HG03097 (cell line): Measurements from ENCODE around the gene ADK.
A peak's percentile ranks its signal among the peaks of the same experiment; 100 is the strongest.
"Not testable (repeated sequence)": the region's sequence is repeated elsewhere in the genome, so short reads cannot be mapped to it uniquely, and the experiment has no call there.

Experiments
- ATAC-seq: cut with Tn5 transposase; IDR thresholded peaks from one replicate; pipeline ENCODE4 v1.9.1; 2021; ENCODE audit not compliant: unreplicated experiment, low FRiP score

ADK gene

GRCh38 chr10:74150990-74151878 lies at the start of gene ADK:
TSS of gene ADK (plus strand) at chr10:74151221. CDS start at chr10:74151279, 58 bp downstream.
- ATAC-seq: peak; percentile 76

- ATAC-seq: no peak
Measured at GRCh38 chr10:74103560-74104258, 47.3 kb upstream of the ADK start.

- ATAC-seq: no peak
Measured at GRCh38 chr10:74104480-74104879, 46.5 kb upstream of the ADK start.

- no peak for ATAC-seq
Measured at GRCh38 chr10:74104996-74105395, 46.0 kb upstream of the ADK start.

- no peak for ATAC-seq
Measured at GRCh38 chr10:74107391-74107790, 43.6 kb upstream of the ADK start.

GRCh38 chr10:74109452-74109851 lies 41.6 kb upstream of the ADK start:
- no peak for ATAC-seq

GRCh38 chr10:74110120-74110519 lies 40.9 kb upstream of the ADK start:
- ATAC-seq: no peak

GRCh38 chr10:74111799-74112198 lies 39.2 kb upstream of the ADK start:
- ATAC-seq: no peak

- no peak for ATAC-seq
Measured at GRCh38 chr10:74113546-74113945, 37.5 kb upstream of the ADK start.

- ATAC-seq: no peak
Measured at GRCh38 chr10:74114041-74114448, 37.0 kb upstream of the ADK start.

- ATAC-seq: no peak
Measured at GRCh38 chr10:74117738-74118137, 33.3 kb upstream of the ADK start.

- ATAC-seq: no peak
Measured at GRCh38 chr10:74118804-74119203, 32.2 kb upstream of the ADK start.

GRCh38 chr10:74120911-74121310 lies 30.1 kb upstream of the ADK start:
- ATAC-seq: no peak

GRCh38 chr10:74121368-74121767 lies 29.7 kb upstream of the ADK start:
- ATAC-seq: no peak

- no peak for ATAC-seq
Measured at GRCh38 chr10:74122060-74122459, 29.0 kb upstream of the ADK start.

GRCh38 chr10:74123081-74123480 lies 27.9 kb upstream of the ADK start:
- no peak for ATAC-seq

GRCh38 chr10:74133923-74134820 lies 16.8 kb upstream of the ADK start:
- ATAC-seq: no peak

- no peak for ATAC-seq
Measured at GRCh38 chr10:74135452-74135851, 15.6 kb upstream of the ADK start.

GRCh38 chr10:74137992-74138391 lies 13.0 kb upstream of the ADK start:
- ATAC-seq: no peak

GRCh38 chr10:74138596-74138995 lies 12.4 kb upstream of the ADK start:
- ATAC-seq: not testable (repeated sequence)

- no peak for ATAC-seq
Measured at GRCh38 chr10:74139981-74140380, 11.0 kb upstream of the ADK start.
